CD4-positive, alpha-beta T cell treated with Interleukin-6 for 4 hours (primary cell): ENCODE data around the gene FCN1.
"Not testable (repeated sequence)": the region's sequence is repeated elsewhere in the genome, so short reads cannot be mapped to it uniquely, and the experiment has no call there.

Experiments
- DNase-seq: peaks from one replicate; pipeline ENCODE4 v3.0.0-alpha.2; 2020; ENCODE audit warnings: mixed read lengths

FCN1 gene

DNA sequence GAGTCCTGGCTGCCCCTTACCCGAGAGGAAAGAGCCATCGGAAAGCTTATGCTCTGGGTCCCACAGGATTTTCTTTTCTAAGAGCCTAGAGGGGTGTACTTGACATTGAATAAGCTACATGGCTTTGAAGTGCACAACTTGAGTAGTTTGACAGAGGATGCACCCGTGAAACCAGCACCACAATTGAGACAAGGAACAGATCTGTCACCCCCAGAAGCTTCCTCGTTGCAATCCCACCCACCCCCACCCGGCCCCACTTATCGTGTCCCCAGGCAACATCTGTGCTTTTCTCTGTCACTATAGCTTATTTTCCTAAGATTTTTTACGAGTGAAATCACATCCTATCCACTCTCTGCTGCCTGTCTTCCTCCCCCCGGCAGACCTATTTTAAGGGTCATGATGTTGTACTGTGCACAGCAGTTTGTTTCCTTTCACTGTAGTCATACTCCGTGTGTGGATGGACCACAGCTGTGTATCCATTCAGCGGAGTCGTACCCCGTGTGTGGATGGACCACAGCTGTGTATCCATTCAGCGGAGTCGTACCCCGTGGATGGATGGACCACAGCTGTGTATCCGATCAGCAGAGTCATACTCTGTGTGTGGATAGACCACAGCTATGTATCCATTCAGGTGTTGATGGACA is 45.9 kb downstream of the FCN1 start:
- DNase-seq = no peak

DNA sequence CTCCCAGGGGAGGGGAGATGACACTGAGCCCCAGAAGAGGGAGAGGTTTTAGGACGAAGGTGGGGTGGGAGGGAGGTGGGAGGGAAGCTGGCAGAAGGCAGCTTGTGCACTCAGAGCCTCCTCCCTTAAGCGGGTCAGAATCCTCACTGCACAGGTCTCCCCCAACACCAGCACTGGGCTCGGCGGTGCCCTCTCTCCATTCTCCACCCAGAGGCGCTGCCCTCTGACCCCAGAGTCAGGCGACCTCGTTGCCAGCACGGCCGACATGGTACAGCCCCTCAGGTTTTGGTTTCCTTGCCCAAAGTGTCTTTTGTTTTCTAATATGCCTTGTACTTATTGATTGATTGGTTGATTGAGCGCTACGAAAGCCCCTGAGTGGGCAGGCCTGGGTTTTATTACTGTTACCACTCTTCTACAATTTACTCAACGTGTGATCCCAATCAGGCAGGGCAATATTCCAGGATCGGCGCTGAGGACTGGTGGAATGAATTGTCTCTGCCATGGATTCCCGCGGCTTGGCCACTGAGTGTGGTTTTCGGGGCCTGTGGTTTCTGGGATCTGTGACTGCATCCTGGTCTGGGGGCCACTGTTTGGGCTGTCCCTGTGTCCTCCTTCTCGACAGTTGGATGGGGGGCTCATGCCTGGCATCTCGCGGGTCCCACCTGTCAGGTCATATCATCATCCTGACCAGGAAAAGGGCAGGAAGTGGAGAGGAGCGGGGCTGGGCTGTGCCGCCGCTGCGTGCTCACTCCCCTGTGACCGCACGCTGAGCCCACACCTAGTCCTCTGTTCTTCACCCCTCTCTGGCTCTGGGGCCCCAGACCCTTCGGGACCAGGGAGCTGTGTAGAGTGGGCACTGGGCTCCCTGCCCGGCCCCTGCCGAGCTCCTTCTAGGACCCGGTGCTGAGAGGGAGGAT is 46.7 kb downstream of the FCN1 start:
- no peak for DNase-seq

DNA sequence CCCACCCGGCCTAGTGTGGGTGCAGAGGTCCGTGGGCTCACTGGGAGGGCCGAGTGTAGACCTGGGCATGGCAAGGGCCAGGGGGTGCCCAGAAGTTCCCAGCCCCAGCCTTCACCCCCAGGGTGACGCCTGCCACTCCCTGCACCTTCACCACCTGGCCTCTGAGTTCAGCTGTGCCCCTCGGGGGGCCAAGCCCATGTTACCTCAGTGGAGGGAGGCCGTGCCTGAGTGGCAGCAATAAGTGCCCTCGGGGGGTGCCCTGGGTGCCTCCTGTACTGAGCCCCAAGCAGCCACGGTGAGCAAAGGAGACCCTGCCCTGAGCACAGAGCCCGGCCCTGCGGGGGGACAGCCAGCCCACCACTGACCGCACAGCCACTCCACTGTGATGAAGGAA is 47.4 kb downstream of the FCN1 start:
- DNase-seq = no peak

DNA sequence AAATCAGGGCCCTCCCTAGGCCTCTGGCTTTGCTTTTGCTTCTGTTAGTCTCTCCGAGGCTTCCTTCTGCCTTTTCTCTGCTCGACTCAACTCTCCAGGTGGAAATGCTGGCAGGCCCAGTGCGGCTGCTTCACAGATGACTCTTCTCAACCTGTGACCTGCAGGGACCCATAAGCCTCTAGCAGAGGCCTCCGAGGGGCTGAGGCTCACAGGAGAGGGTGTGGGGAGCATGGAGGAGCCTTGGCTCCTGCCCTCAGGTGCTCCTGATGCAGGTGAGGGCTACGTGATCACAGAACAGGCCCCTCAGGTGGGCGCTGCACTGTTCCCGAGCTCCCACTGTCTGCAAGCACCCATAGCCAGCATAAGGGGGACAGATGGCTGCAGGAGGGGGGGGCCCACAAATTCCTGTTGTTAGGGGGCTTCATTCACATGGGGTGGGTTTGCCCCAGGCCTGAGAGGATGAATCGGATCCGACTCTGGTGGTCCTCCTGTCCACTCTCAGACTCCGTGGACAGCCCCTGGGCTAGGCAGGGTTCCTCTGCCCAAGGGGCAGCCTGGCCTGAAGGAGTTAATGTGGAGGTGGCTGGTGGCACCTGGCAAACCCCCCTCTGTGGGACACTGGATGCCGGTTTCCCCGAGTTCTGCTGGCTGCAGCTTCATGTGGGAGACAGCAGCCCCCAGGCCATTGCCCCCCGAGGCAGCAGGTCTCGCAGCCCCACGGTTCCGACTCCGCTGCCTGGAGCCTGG is 48.0 kb downstream of the FCN1 start:
- DNase-seq = no peak

DNA sequence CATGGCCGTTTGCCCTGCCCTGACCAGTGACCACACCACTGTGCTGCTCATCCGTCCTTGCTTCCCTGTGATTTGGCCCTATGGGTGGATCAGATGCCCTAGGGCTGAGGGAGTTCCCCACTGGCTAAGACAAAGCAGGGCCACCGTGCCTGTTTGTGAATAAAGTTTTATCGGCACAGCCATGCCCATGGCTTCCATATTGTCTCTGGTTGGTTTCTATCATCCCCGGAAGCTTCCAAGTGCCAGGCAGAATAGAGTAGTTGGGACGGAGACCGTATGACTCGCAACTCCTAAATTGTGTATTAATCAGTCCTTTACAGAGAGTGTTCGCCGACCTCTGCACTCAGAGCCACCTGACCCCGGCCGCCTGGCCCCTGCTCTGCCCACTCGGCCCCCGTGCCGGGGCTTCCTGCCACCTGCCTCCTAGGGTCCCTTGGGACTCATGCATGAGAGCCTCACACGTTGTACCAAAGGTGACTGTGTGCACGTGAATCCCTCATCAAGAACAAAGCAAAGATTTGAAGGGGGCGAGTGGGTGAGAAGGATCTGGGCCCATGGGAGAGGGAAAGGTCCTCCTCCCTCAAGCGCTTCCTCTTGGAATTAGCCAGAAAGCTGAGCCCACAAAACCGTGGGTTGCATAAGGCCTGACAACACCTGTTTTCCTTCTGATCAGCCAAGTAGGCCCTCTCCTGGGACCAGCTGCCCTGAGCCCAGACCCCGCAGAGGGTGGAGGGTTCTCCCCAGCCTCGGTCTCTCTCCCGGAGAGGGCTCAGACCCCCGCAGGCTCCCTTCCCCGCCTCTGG is 48.8 kb downstream of the FCN1 start:
- no peak for DNase-seq

DNA sequence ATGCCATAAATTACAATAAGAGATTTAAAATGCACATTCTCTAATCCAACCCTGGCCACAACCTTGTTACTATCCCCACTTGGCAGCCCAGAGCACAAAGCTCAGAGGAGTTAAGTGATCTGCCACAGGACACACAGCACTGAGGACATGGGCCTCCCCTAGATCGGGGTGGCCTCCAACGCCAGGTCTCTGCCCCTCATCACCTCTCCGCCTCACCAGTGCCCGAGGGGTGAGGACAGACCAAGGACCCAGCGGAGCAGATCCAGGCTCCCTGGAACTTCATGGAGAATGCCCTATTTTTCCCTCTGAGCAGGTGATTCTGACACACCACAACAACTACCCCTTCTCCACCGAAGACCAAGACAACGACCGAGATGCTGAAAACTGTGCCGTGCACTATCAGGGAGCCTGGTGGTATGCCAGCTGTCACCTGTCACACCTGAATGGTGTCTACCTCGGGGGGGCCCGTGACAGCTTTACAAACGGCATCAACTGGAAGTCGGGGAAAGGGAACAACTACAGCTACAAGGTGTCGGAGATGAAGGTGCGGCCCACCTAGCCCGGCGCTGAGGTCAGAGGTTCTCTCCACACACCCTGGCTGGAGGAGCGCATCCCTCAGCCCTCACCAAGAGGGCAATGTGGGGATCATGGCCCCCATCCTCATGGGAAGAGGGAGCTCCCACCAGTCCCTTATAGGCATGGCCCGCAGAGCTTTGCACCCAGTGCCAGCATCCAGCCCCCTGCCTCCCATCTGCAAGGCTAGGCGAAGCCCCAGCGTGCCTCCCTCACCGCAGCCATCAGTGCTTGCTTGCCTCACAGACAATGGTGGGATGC is 49.6 kb downstream of the FCN1 start:
- DNase-seq = no peak

DNA sequence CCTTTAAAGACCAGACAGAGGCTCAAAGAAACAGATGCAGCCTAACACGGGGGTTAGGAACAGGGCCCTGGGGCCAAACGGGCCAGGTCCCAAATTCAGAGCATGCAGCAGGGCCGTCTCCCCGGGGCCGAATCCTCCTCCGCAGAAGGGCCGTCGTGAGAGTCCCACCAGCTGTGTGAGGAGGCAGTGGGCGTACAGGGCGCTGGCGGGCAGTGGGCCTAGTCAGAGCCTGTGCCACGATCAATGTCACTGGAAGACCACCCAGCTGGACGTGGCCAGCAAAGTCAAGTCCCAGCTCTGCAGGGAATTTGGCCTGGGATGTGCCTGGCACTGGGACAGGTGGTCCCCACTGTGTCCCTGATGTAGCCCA is 52.9 kb downstream of the FCN1 start:
- DNase-seq = no peak

DNA sequence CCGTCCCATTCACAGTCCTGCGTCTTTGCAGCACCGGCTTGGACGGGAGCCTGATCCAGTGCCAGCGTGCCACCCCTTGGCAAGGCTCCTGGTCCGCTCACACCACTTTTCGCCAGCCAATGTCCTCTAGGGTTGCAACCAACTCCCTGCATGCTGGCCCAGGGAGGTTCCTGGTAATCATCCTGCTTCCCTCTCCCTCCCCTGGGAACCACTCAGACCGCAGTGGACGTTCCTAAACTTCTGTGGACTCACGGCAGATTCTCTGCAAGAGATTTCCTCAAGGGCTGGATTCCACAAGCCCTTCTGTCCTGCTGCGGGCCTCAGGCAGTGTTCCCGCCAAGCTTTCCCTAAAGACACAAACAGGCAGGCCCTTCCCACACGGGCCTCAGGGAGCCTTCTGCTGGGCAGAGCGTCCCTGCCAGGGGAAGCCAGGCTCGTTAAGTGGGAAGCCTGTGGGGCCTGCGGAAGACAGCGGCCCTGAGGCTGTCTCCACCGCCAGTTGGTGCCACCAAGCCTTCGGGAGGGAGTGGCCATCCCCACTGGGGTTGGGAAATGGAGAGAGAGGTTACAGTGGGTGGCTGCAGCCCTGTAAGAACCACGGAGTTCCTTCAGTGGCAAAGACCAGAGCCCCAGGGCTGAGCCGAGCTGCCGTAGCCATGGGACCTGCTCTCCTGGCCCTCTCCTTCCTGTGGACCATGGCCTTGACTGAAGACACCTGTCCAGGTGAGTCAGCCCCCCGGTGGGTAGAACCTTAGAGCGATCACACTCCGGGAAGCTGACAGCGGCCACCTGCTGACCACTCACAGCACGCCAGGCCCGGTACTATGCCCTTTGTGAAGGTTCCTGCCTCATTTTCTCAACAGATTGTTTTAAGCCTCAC is 53.5 kb downstream of the FCN1 start:
- no peak for DNase-seq

DNA sequence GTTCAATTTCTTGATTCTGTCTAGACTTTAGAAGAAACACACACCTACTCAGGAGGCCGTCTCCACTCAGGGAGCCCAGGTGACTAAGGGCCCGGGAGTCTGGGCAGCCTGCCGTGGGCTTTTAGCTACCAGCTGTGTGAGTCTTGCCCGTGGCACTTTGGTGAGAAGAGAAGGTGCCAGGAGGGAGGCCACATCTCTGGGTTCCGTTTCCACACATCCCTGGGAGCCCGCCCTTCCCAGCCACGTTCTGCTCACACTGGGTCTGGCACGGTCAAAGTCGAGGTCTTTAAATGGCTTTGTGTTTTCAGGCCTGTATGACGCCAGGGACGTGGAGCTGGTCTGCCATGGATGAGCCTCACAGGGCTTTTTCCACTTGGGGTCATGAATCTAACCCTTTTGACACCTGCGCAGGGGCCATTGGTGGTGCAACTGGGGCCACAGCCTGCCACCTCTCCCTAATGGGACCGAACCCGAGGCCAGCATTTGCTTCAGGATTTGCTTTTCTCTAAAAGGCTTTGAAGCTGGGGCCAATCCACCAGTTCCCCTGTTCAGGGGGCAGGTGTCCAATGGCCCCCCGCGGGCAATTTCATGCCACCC is 54.3 kb downstream of the FCN1 start:
- no peak for DNase-seq

DNA sequence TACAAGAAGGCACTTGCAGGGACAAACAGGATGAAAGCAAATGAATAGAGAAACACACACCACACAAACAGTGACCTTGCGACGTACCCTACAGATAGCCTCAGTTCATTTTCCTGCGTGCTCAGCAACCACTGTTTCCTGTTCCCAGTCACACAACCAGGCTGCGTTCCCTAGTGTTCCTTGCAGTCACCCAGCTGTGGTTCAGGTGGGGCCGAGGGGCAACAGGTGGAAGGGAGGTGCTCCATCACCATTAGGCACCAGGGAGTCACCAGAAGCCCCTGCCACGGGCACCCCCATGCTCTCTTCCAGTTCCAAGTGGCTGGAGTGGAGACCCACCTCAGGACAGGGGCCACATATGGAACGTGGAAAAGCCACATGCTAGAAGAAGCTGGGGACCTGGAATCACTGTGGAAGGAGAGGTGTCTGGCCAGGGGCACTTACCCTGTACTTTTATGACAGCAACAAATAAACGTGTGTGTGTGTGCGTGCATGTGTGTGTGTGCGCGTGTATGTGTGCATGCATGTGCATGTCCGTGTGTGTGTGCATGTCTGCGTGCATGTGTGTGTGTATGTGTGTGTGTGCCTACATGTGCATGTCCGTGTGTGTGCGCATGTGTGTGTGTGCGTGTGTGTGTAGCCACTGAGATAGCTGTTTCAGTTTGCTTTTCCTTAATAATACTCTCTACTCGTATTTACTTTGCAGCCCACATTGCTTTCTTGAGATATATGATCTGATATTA is 55.9 kb downstream of the FCN1 start:
- no peak for DNase-seq

DNA sequence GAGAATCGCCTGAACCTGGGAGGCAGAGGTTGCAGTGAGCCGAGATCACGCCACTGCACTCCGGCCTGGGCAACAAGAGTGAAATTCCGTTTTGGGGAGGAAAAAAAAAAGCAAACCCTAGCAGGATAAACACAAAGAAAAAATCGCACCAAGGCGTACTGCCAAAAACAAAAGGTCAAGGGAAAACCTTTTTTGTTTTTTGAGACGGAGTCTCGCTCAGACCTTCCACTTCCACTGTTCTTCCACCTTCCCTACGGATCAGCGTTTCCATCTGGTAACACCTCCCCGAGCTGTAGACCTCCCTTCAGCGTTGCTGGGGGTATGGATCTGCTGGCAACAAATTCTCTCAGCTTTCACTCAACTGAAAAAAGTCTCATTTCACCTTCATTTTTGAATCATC is 57.2 kb downstream of the FCN1 start:
- DNase-seq = no peak

DNA sequence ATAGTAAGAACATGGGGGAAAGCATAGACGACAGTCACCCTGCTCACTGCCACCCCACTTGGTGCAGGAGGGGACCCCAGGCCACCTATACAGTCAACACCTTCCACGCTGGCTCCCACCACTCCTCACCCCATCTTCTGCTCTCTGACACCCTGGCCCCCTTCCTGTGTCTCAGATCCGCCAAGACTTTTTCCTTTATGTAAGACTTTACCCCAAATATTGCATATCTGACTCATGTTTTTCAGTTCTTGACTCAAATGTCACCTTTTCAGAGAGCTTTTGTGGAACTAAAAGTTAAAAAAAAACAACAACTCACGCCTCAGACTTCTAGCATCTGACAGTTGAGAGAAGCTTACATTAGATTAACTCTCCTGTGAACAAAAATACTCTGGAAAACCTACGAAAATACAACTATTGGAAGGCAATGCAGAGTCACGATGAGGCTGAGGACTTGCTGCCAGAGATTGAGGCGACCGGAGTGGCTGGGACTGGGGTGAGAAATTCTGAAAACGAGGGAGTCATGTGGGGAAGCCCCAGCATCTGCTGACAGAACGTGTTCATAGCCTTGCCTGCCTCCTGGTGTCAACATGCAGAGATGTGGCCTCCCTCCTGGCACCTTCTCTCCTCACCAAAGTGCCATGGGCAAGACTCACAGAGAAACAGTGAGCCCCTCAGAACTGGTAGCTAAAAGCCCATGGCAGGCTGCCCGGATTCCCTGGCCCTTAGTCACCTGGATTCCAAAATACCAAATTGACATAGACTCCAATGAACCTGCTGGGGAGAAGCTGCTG is 59.5 kb downstream of the FCN1 start:
- DNase-seq = no peak

DNA sequence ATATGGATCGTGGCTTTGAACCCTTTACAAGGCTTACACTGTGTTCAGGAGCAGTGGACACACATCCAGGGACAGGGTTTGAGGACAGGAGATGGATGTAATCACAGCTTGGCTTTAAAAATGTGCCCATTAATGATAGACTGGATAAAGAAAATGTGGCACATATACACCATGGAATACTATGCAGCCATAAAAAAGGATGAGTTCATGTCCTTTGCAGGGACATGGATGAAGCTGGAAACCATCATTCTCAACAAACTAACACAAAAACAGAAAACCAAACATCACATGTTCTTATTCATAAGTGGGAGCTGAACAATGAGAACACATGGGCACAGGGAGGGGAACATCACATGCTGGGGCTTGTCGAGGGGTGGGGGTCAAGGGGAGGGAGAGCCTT is 60.3 kb downstream of the FCN1 start:
- not testable (repeated sequence) for DNase-seq

DNA sequence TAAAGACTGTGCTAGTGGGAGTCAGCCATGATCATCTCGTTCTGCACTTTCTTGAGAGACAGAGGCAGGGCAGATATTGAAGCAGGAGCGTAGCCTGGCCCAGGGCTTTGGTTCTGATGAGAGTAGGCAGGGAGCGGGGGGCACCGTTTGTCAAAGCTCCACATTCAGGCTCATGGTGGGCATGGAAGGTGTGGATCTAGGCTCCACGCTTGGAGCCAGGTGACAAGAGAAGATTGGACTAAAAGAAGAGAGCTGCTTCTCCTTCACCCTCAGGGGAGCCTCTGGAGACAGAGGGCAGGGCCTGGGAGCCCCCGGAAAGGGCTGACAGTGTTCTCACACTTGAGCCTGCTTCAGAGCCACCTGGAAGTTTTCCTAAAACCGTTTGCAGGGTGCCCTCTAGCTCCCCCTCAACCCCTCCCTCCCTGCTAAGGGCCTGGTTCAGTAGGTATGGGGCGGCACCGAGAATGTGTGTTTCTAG is 61.8 kb downstream of the FCN1 start:
- no peak for DNase-seq
